SK-N-SH (cell line): ENCODE data around the gene GTF3C1. TPM values are rescaled to one million over a fixed set of nuclear protein-coding genes. Genes with fewer than 3 reads are reported as not detected.

ENCODE experiments used
- CTCF ChIA-PET: fragments of 300-600, 350-600 bp; formaldehyde crosslinking; extraction: SDS; loops from one replicate; lab custom pipeline; 2021; lab: Yijun Ruan, JAX
- POLR2A ChIA-PET: fragments of 350-600 bp; sonication (Branson Sonifier 250); formaldehyde crosslinking; extraction: SDS; loops from one replicate; lab custom pipeline; 2020; ENCODE audit warnings: antibody characterized with exemption, inconsistent platforms; lab: Yijun Ruan, JAX
- DNase-seq: peaks from one replicate; pipeline ENCODE4 v3.0.0; 2012
- H2AFZ ChIP-seq: fragments of 200-600 bp; sonication (generic); 2 replicates; pipeline ENCODE4 v1.8.1; 2016; ENCODE audit warnings: antibody characterized with exemption, mild to moderate bottlenecking, low read depth
- H3F3A ChIP-seq: fragments of 200-600 bp; sonication (generic); replicated peaks from 2 replicates; pipeline ENCODE3; 2016; ENCODE audit warnings: antibody characterized with exemption, mild to moderate bottlenecking; ENCODE audit not compliant: insufficient read depth
- H3K27ac ChIP-seq, 2 experiments: fragments of 200-500 bp in 1 of 2; fragments of 200-600 bp in 1 of 2; sonication (Bioruptor generic) in 1 of 2; sonication (generic), shearing (Covaris generic) in 1 of 2; 2 replicates each; pipeline versions ENCODE4 v1.5.1 to v1.6.1; 2014 to 2016; ENCODE audit warnings: low read depth in 2 of 2, inconsistent platforms in 1 of 2, low read length in 1 of 2, mild to moderate bottlenecking in 1 of 2, mixed read lengths in 1 of 2
- H3K27me3 ChIP-seq: fragments of 200-600 bp; sonication (generic), shearing (Covaris generic); 2 replicates; pipeline ENCODE4 v1.6.1; 2016; ENCODE audit warnings: mixed run types; ENCODE audit not compliant: insufficient read depth
- H3K36me3 ChIP-seq, 2 experiments: fragments of 200-500 bp in 1 of 2; fragments of 200-600 bp in 1 of 2; sonication (Bioruptor generic) in 1 of 2; sonication (generic) in 1 of 2; replicated peaks in 1 of 2; 2 replicates each; pipeline versions ENCODE3 to v1.5.1; 2014 to 2016; ENCODE audit warnings: low read length in 1 of 2, mild to moderate bottlenecking in 1 of 2; ENCODE audit not compliant: insufficient read depth in 2 of 2, control insufficient read depth in 1 of 2
- H3K4me1 ChIP-seq, 2 experiments: fragments of 200-500 bp in 1 of 2; fragments of 200-600 bp in 1 of 2; sonication (Bioruptor generic) in 1 of 2; sonication (generic), shearing (Covaris generic) in 1 of 2; 2 replicates each; pipeline versions ENCODE4 v1.5.1 to v1.6.1; 2014 to 2016; ENCODE audit warnings: low read depth in 1 of 2, low read length in 1 of 2, mixed run types in 1 of 2; ENCODE audit not compliant: insufficient read depth in 2 of 2, control insufficient read depth in 1 of 2
- H3K4me2 ChIP-seq: fragments of 200-600 bp; sonication (generic), shearing (Covaris generic); 2 replicates; pipeline ENCODE4 v1.6.1; 2017; ENCODE audit warnings: mixed run types
- H3K4me3 ChIP-seq, 2 experiments: fragments of 200-500 bp in 1 of 2; fragments of 200-600 bp in 1 of 2; sonication (Bioruptor generic) in 1 of 2; sonication (generic), shearing (Covaris generic) in 1 of 2; 2 replicates each; pipeline versions ENCODE4 v1.5.1 to v1.8.1; 2014 to 2016; ENCODE audit warnings: low read depth in 2 of 2, inconsistent platforms in 1 of 2, low read length in 1 of 2, mild to moderate bottlenecking in 1 of 2, mixed read lengths in 1 of 2, moderate library complexity in 1 of 2
- H3K79me2 ChIP-seq: fragments of 200-600 bp; sonication (generic); 2 replicates; pipeline ENCODE4 v1.8.1; 2017; ENCODE audit warnings: mild to moderate bottlenecking; ENCODE audit not compliant: insufficient read depth
- H3K9ac ChIP-seq: fragments of 200-600 bp; sonication (generic); 2 replicates; pipeline ENCODE4 v1.6.1; 2017; ENCODE audit warnings: mixed run types
- H3K9me2 ChIP-seq: fragments of 200-600 bp; sonication (generic); 2 replicates; pipeline ENCODE4 v1.6.1; 2017; ENCODE audit warnings: mixed run types
- H3K9me3 ChIP-seq: fragments of 200-600 bp; sonication (generic); 2 replicates; pipeline ENCODE4 v1.6.1; 2017; ENCODE audit warnings: mixed run types, mild to moderate bottlenecking, moderate library complexity
- H4K20me1 ChIP-seq: fragments of 200-600 bp; sonication (generic); 2 replicates; pipeline ENCODE4 v1.6.1; 2017; ENCODE audit warnings: mild to moderate bottlenecking, mixed run types; ENCODE audit not compliant: insufficient read depth
- ELF1 ChIP-seq: IDR thresholded peaks from 2 replicates; pipeline ENCODE4 v1.4.0; 2012
- FOSL2 ChIP-seq: IDR thresholded peaks from 2 replicates; pipeline ENCODE4 v1.4.0; 2012; ENCODE audit warnings: low read depth, mild to moderate bottlenecking, moderate library complexity, borderline replicate concordance
- FOXJ3 ChIP-seq: sonication (generic); formaldehyde crosslinking; IDR thresholded peaks from 2 replicates; pipeline ENCODE4 v1.5.1; 2020; ENCODE audit warnings: mild to moderate bottlenecking, missing genetic modification reagents
- FOXM1 ChIP-seq: IDR thresholded peaks from 2 replicates; pipeline ENCODE4 v1.4.0; 2012; ENCODE audit warnings: low read depth, mild to moderate bottlenecking
- GABPA ChIP-seq: IDR thresholded peaks from 2 replicates; pipeline ENCODE4 v1.4.0; 2012; ENCODE audit warnings: low read depth, mild to moderate bottlenecking
- MXI1 ChIP-seq: IDR thresholded peaks from 2 replicates; pipeline ENCODE4 v1.6.1; 2012; ENCODE audit warnings: mild to moderate bottlenecking, low read depth, low read length, improper control_type of control experiment
- NFIC ChIP-seq: IDR thresholded peaks from 2 replicates; pipeline ENCODE4 v1.4.0; 2012; ENCODE audit warnings: borderline replicate concordance
- NRF1 ChIP-seq: IDR thresholded peaks from 2 replicates; pipeline ENCODE4 v1.6.1; 2012; ENCODE audit warnings: low read depth, mild to moderate bottlenecking, low read length
- RAD21 ChIP-seq: IDR thresholded peaks from 2 replicates; pipeline ENCODE4 v1.6.1; 2012; ENCODE audit warnings: mild to moderate bottlenecking, low read length
- SIN3A ChIP-seq: IDR thresholded peaks from 2 replicates; pipeline ENCODE4 v1.6.1; 2012; ENCODE audit warnings: low read depth, mild to moderate bottlenecking, low read length, moderate library complexity, borderline replicate concordance
- TAF1 ChIP-seq: IDR thresholded peaks from 2 replicates; pipeline ENCODE4 v1.6.1; 2012; ENCODE audit warnings: low read depth, mild to moderate bottlenecking, low read length, moderate library complexity, borderline replicate concordance
- YY1 ChIP-seq: IDR thresholded peaks from 2 replicates; pipeline ENCODE4 v1.4.0; 2012; ENCODE audit warnings: low read depth, mild to moderate bottlenecking
- WGBS: methylation state at CpG from one replicate; pipeline ENCODE4 v1.1.6; 2017; ENCODE audit warnings: low lambda C conversion rate; 5-methylcytosine and 5-hydroxymethylcytosine counted together
- polyA plus RNA-seq, 3 experiments: library from polyadenylated mRNA; depleted of rRNA; stranded (reverse); fragments of >200 nt; gene quantifications; 2 replicates each; pipeline ENCODE4 v1.2.3, GENCODE V29; 2012
- TF ChIP-seq, protein P1 (sequence below): fragments of 150-350 bp; IDR thresholded peaks from 2 replicates; pipeline ENCODE4 v1.6.1; 2016; ENCODE audit warnings: mild to moderate bottlenecking, low read depth, low read length
- TF ChIP-seq, protein P2 (sequence below): fragments of 200-600 bp; sonication (generic); IDR thresholded peaks from 2 replicates; pipeline ENCODE4 v1.6.1; 2017; ENCODE audit warnings: antibody characterized with exemption, mild to moderate bottlenecking, moderate library complexity
- TF ChIP-seq, protein P3 (sequence below): IDR thresholded peaks from 2 replicates; pipeline ENCODE4 v1.4.0; 2012; ENCODE audit warnings: low read depth, borderline replicate concordance
- TF ChIP-seq, protein P4 (sequence below): IDR thresholded peaks from 2 replicates; pipeline ENCODE4 v1.6.1; 2012; ENCODE audit warnings: mild to moderate bottlenecking, low read depth, low read length, moderate library complexity

Gene GTF3C1
- polyA plus RNA-seq, 1 of the 3 experiments (the other 2 are of a cell fraction): 47.2 TPM

DNA sequence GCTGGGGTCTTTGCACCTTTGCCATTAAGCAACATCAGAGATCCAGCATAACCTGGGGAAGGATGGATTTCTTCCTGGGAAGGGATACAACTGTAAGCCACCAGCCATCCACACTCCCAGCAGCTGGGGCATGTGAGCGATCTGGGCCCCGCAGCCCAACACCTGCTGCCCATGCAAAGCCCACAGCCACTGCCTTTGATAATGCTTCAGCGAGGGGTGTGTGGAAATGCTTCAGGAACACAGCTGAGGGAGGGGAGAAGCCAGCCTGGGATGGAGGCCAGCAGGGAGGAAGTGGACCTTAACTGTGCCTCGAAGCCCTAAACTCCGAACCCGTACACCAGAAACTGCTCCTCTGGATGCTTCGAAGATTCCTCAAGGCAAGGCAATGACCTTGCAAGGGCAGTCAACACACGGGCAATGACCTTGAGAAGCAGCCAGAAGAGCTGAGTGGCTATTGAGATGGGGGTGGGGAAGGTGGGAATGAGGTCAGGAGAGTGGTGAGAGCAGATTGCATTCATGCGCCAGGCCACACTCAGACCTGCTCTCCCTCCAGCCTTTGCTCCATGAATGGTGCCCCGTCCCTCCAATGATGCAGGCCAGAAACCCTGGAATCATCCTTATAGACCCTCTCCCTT is 49.3 kb upstream of the GTF3C1 start:
- Histone ChIP-seq H3K9me2 (no peaks in the 10 kb centered on the region), H2AFZ (no peak overlapping the region), H3K36me3 (no peaks in the 10 kb centered on the region), H3K27me3 (no peaks in the 10 kb centered on the region), H3K4me1 (peaks cover 0 to 7% of the 10 kb centered on the region in 2 experiments; a peak in 1 of 4 replicates), H3K79me2 (no peaks in the 10 kb centered on the region), H4K20me1 (no peaks in the 10 kb centered on the region), H3F3A (no peaks in the 10 kb centered on the region), H3K9me3 (no peaks in the 10 kb centered on the region), H3K4me3 (no peak overlapping the region), H3K27ac (no peak overlapping the region), H3K4me2 (no peak overlapping the region), H3K9ac (no peak overlapping the region)
- 95% methylated on average over 7 of the region's 10 CpGs for WGBS
- DNase-seq: no peak
- ChIA-PET POLR2A (no interaction called here), CTCF (interaction anchor here (1.3 kb wide), 1 partner anchor 41 kb away, joined by 3 read pairs; no protein-coding TSS in a partner anchor)
- TF ChIP-seq MXI1 (no peak), ELF1 (no peak), FOXM1 (no peak), GABPA (no peak), RAD21 (no peak), NFIC (no peak), FOXJ3 (CRISPR knock-in tag) (no peak), YY1 (no peak), SIN3A (no peak), FOSL2 (no peak), NRF1 (no peak), TAF1 (no peak)
- TF ChIP-seq, protein P1, sequence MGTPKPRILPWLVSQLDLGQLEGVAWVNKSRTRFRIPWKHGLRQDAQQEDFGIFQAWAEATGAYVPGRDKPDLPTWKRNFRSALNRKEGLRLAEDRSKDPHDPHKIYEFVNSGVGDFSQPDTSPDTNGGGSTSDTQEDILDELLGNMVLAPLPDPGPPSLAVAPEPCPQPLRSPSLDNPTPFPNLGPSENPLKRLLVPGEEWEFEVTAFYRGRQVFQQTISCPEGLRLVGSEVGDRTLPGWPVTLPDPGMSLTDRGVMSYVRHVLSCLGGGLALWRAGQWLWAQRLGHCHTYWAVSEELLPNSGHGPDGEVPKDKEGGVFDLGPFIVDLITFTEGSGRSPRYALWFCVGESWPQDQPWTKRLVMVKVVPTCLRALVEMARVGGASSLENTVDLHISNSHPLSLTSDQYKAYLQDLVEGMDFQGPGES: no peak
- TF ChIP-seq, protein P2, sequence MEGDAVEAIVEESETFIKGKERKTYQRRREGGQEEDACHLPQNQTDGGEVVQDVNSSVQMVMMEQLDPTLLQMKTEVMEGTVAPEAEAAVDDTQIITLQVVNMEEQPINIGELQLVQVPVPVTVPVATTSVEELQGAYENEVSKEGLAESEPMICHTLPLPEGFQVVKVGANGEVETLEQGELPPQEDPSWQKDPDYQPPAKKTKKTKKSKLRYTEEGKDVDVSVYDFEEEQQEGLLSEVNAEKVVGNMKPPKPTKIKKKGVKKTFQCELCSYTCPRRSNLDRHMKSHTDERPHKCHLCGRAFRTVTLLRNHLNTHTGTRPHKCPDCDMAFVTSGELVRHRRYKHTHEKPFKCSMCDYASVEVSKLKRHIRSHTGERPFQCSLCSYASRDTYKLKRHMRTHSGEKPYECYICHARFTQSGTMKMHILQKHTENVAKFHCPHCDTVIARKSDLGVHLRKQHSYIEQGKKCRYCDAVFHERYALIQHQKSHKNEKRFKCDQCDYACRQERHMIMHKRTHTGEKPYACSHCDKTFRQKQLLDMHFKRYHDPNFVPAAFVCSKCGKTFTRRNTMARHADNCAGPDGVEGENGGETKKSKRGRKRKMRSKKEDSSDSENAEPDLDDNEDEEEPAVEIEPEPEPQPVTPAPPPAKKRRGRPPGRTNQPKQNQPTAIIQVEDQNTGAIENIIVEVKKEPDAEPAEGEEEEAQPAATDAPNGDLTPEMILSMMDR: no peak
- TF ChIP-seq, protein P3, sequence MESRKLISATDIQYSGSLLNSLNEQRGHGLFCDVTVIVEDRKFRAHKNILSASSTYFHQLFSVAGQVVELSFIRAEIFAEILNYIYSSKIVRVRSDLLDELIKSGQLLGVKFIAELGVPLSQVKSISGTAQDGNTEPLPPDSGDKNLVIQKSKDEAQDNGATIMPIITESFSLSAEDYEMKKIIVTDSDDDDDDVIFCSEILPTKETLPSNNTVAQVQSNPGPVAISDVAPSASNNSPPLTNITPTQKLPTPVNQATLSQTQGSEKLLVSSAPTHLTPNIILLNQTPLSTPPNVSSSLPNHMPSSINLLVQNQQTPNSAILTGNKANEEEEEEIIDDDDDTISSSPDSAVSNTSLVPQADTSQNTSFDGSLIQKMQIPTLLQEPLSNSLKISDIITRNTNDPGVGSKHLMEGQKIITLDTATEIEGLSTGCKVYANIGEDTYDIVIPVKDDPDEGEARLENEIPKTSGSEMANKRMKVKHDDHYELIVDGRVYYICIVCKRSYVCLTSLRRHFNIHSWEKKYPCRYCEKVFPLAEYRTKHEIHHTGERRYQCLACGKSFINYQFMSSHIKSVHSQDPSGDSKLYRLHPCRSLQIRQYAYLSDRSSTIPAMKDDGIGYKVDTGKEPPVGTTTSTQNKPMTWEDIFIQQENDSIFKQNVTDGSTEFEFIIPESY: no peak
- TF ChIP-seq, protein P4, sequence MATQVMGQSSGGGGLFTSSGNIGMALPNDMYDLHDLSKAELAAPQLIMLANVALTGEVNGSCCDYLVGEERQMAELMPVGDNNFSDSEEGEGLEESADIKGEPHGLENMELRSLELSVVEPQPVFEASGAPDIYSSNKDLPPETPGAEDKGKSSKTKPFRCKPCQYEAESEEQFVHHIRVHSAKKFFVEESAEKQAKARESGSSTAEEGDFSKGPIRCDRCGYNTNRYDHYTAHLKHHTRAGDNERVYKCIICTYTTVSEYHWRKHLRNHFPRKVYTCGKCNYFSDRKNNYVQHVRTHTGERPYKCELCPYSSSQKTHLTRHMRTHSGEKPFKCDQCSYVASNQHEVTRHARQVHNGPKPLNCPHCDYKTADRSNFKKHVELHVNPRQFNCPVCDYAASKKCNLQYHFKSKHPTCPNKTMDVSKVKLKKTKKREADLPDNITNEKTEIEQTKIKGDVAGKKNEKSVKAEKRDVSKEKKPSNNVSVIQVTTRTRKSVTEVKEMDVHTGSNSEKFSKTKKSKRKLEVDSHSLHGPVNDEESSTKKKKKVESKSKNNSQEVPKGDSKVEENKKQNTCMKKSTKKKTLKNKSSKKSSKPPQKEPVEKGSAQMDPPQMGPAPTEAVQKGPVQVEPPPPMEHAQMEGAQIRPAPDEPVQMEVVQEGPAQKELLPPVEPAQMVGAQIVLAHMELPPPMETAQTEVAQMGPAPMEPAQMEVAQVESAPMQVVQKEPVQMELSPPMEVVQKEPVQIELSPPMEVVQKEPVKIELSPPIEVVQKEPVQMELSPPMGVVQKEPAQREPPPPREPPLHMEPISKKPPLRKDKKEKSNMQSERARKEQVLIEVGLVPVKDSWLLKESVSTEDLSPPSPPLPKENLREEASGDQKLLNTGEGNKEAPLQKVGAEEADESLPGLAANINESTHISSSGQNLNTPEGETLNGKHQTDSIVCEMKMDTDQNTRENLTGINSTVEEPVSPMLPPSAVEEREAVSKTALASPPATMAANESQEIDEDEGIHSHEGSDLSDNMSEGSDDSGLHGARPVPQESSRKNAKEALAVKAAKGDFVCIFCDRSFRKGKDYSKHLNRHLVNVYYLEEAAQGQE: no peak
